Tibial nerve (tissue), 4 donors: Measurements from ENCODE around the gene LRRTM3.

Experiments
- CTCF ChIP-seq, 5 experiments: fragments of 200-600 bp in 3 of 5; fragments of 450-650 bp in 2 of 5; sonication (generic) in 3 of 5; IDR thresholded peaks; one replicate each; pipeline ENCODE4 v1.5.1; 2016 to 2019; ENCODE audit warnings: antibody characterized with exemption in 5 of 5, mild to moderate bottlenecking in 3 of 5, moderate library complexity in 2 of 5
- EP300 ChIP-seq, 2 donors: sonication (generic); formaldehyde crosslinking; IDR thresholded peaks; one replicate each; pipeline ENCODE4 v1.6.1; 2017; ENCODE audit warnings: antibody characterized with exemption in 2 of 2, mild to moderate bottlenecking in 1 of 2

DNA sequence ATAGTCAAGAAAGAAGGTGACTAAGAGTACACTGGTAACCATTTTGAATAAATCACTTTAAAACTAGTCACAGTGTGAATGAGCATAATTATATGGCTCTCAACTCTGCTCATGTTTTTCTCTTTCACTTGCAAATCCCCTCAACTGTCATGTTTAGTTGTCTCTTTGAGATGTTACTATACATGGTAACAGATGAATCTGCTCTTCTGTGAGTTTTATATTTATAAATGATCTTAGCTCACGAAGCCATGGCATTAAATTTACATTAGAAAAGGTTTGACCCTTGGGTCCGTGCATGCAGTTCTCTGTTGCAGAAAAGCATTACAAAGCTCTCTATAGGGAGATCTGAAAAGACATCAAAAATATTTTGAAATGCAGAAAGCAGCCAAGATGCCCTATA, 33.0 kb upstream of the LRRTM3 start:
- TF ChIP-seq CTCF (IDR thresholded peaks at IDR 0.05) = no peak
- TF ChIP-seq EP300 (IDR thresholded peaks at IDR 0.05) = no peak
